NCI-H1930 (cell line): ENCODE data around the gene CSRP2.

ENCODE experiments used
- DNase-seq, 2 experiments: peaks; one replicate each; lab custom pipeline; 2025; lab: John Stamatoyannopoulos, UW

CSRP2 gene

GRCh38 chr12:76878899-76879709 lies at the start of gene CSRP2:
Gene CSRP2 (minus strand): TSS chr12:76879019. CDS start chr12:76866260, 12,759 bp downstream.
- DNase-seq: peak; percentile 85 to 89

GRCh38 chr12:76927170-76927784 lies 48.5 kb upstream of the CSRP2 start:
- DNase-seq: no peak

- no peak for DNase-seq
These were observed 46.3 kb upstream of the CSRP2 start for GRCh38 chr12:76925135-76925534.

GRCh38 chr12:76922866-76923265 lies 44.0 kb upstream of the CSRP2 start:
- DNase-seq: no peak

- no peak for DNase-seq
These were observed 43.3 kb upstream of the CSRP2 start for GRCh38 chr12:76921891-76922664.

- DNase-seq: no peak
These were observed 42.3 kb upstream of the CSRP2 start for GRCh38 chr12:76921100-76921471.

- no peak for DNase-seq
These were observed 41.6 kb upstream of the CSRP2 start for GRCh38 chr12:76920172-76921099.

- DNase-seq: peak; percentile 43 to 50
These were observed 40.8 kb upstream of the CSRP2 start for GRCh38 chr12:76919383-76920171.

- DNase-seq: no peak
These were observed 37.3 kb upstream of the CSRP2 start for GRCh38 chr12:76916170-76916540.

GRCh38 chr12:76915361-76916169 lies 36.7 kb upstream of the CSRP2 start:
- no peak for DNase-seq

GRCh38 chr12:76914102-76914859 lies 35.5 kb upstream of the CSRP2 start:
- DNase-seq: no peak

- DNase-seq: no peak
These were observed 30.5 kb upstream of the CSRP2 start for GRCh38 chr12:76909290-76909689.

- DNase-seq: no peak
These were observed 29.6 kb upstream of the CSRP2 start for GRCh38 chr12:76908303-76909017.

GRCh38 chr12:76901628-76902380 lies 23.0 kb upstream of the CSRP2 start:
- DNase-seq: no peak

GRCh38 chr12:76899522-76899921 lies 20.7 kb upstream of the CSRP2 start:
- DNase-seq: no peak

- no peak for DNase-seq
These were observed 19.6 kb upstream of the CSRP2 start for GRCh38 chr12:76898442-76898841.

GRCh38 chr12:76896274-76896673 lies 17.5 kb upstream of the CSRP2 start:
- no peak for DNase-seq

- no peak for DNase-seq
These were observed 17.0 kb upstream of the CSRP2 start for GRCh38 chr12:76895796-76896195.
